HCT116 (cell line): ENCODE data around the gene PGM2L1. TPM values are rescaled to one million over a fixed set of nuclear protein-coding genes. Genes with fewer than 3 reads are reported as not detected.
"Not testable (repeated sequence)": the region's sequence is repeated elsewhere in the genome, so short reads cannot be mapped to it uniquely, and the experiment has no call there.

Source experiments
- ATAC-seq: fragments of 200-7000 bp; cut with Tn5 transposase; 2 replicates; pipeline ENCODE4 v1.9.1; 2020; ENCODE audit warnings: mild to moderate bottlenecking, moderate library complexity
- BruUV-seq: library from RNA; stranded (reverse); fragments of 400-500 nt; replicated peaks from 2 replicates; lab custom pipeline; 2021; lab: Mats Ljungman, UMichigan
- CTCF ChIA-PET: fragments of 300-600 bp; sonication (Branson Sonifier 250); formaldehyde crosslinking; loops from one replicate; lab custom pipeline; 2021; ENCODE audit warnings: antibody characterized with exemption; lab: Charles Lee
- POLR2A ChIA-PET: fragments of 300-600, 350-600 bp; sonication (Branson Sonifier 250); formaldehyde crosslinking; loops from one replicate; lab custom pipeline; 2021; ENCODE audit warnings: antibody characterized with exemption; lab: Charles Lee
- RAD21 ChIA-PET, 2 experiments: fragments of 300-600 bp; sonication (Branson Sonifier 250); formaldehyde crosslinking; loops; one replicate each; lab custom pipeline; 2023; ENCODE audit warnings: low total read pairs in 2 of 2; ENCODE audit not compliant: uncharacterized antibody in 2 of 2, unreplicated experiment in 2 of 2, low non-redundant PET in 1 of 2; lab: Charles Lee
- DNase-seq: peaks from one replicate; pipeline ENCODE4 v3.0.0-alpha.2; 2010; ENCODE audit warnings: low read depth, low spot score
- H2AFZ ChIP-seq: fragments of 200-600 bp; shearing (Covaris generic), sonication (generic); 2 replicates; pipeline ENCODE4 v1.6.1; 2017; ENCODE audit warnings: low read depth, mixed run types, mixed read lengths, antibody characterized with exemption, low read length; ENCODE audit not compliant: poor library complexity, severe bottlenecking
- H3K27ac ChIP-seq: 2 replicates; pipeline ENCODE4 v1.5.1; 2012; ENCODE audit warnings: low read depth, low read length
- H3K27me3 ChIP-seq: fragments of 200-600 bp; sonication (generic); 2 replicates; pipeline ENCODE4 v1.6.1; 2016; ENCODE audit warnings: mixed run types, low read length, mixed read lengths; ENCODE audit not compliant: insufficient read depth
- H3K36me3 ChIP-seq, 2 experiments: fragments of 200-500 bp in 1 of 2; fragments of 200-600 bp in 1 of 2; sonication (Bioruptor generic) in 1 of 2; sonication (generic) in 1 of 2; 2 replicates each; pipeline versions ENCODE4 v1.5.1 to v1.6.1; 2014 to 2016; ENCODE audit warnings: low read length in 2 of 2, inconsistent platforms in 1 of 2, mixed read lengths in 1 of 2, mixed run types in 1 of 2; ENCODE audit not compliant: insufficient read depth in 2 of 2, control insufficient read depth in 1 of 2
- H3K4me1 ChIP-seq, 2 experiments: fragments of 200-600 bp in 1 of 2; sonication (generic) in 1 of 2; 2 replicates each; pipeline versions ENCODE4 v1.5.1 to v1.6.1; 2012 to 2017; ENCODE audit warnings: low read length in 2 of 2, inconsistent platforms in 1 of 2, mild to moderate bottlenecking in 1 of 2, mixed read lengths in 1 of 2, mixed run types in 1 of 2, moderate library complexity in 1 of 2; ENCODE audit not compliant: insufficient read depth in 2 of 2, control insufficient read depth in 1 of 2
- H3K4me2 ChIP-seq: fragments of 200-600 bp; sonication (generic); 2 replicates; pipeline ENCODE4 v1.6.1; 2017; ENCODE audit warnings: mixed run types, low read length, mixed read lengths
- H3K4me3 ChIP-seq, 2 experiments: fragments of 200-600 bp in 1 of 2; sonication (generic) in 1 of 2; replicated peaks in 1 of 2; 2 replicates each; pipeline ENCODE4 v1.5.1; 2011 to 2016; ENCODE audit warnings: low read length in 2 of 2, control low read depth in 1 of 2, low read depth in 1 of 2, mild to moderate bottlenecking in 1 of 2, mixed read lengths in 1 of 2, mixed run types in 1 of 2
- H3K79me2 ChIP-seq: fragments of 200-600 bp; sonication (generic); 2 replicates; pipeline ENCODE4 v1.6.1; 2017; ENCODE audit warnings: mild to moderate bottlenecking, mixed run types, low read length, moderate library complexity, mixed read lengths; ENCODE audit not compliant: insufficient read depth
- H3K9ac ChIP-seq: fragments of 200-600 bp; sonication (generic); 2 replicates; pipeline ENCODE4 v1.6.1; 2016; ENCODE audit warnings: low read length, mixed read lengths
- H3K9me2 ChIP-seq: fragments of 200-600 bp; sonication (generic), shearing (Covaris generic); 2 replicates; pipeline ENCODE4 v1.6.1; 2017; ENCODE audit warnings: mixed run types, mild to moderate bottlenecking, moderate library complexity; ENCODE audit not compliant: insufficient read depth
- H3K9me3 ChIP-seq, 2 experiments: fragments of 200-500 bp in 1 of 2; fragments of 200-600 bp in 1 of 2; sonication (Bioruptor generic) in 1 of 2; sonication (generic) in 1 of 2; 2 replicates each; pipeline ENCODE4 v1.6.1; 2014 to 2017; ENCODE audit warnings: low read length in 2 of 2, mixed read lengths in 2 of 2, inconsistent platforms in 1 of 2, low read depth in 1 of 2, mild to moderate bottlenecking in 1 of 2, mixed run types in 1 of 2, moderate library complexity in 1 of 2; ENCODE audit not compliant: control insufficient read depth in 1 of 2, insufficient read depth in 1 of 2
- H4K20me1 ChIP-seq: fragments of 200-600 bp; sonication (generic), shearing (Covaris generic); 2 replicates; pipeline ENCODE4 v1.6.1; 2017; ENCODE audit warnings: mixed run types, mild to moderate bottlenecking, moderate library complexity; ENCODE audit not compliant: insufficient read depth
- CBX3 ChIP-seq: IDR thresholded peaks from 2 replicates; pipeline ENCODE4 v1.6.1; 2012; ENCODE audit warnings: low read depth
- CEBPB ChIP-seq: IDR thresholded peaks from 2 replicates; pipeline ENCODE4 v1.6.1; 2012; ENCODE audit warnings: low read depth
- ELF1 ChIP-seq: IDR thresholded peaks from 2 replicates; pipeline ENCODE4 v1.6.1; 2012; ENCODE audit warnings: low read depth, borderline replicate concordance
- EZH2 ChIP-seq: fragments of 200-600 bp; sonication (generic); IDR thresholded peaks from 2 replicates; pipeline ENCODE4 v1.6.1; 2017; ENCODE audit warnings: antibody characterized with exemption, mixed run types
- EZH2phosphoT487 ChIP-seq: fragments of 200-600 bp; IDR thresholded peaks from 2 replicates; pipeline ENCODE4 v1.6.1; 2018; ENCODE audit warnings: antibody characterized with exemption, borderline replicate concordance
- FOSL1 ChIP-seq: IDR thresholded peaks from 2 replicates; pipeline ENCODE4 v1.6.1; 2012; ENCODE audit warnings: low read depth
- JUND ChIP-seq: IDR thresholded peaks from 2 replicates; pipeline ENCODE4 v1.6.1; 2012
- MAX ChIP-seq: IDR thresholded peaks from 2 replicates; pipeline ENCODE4 v1.6.1; 2012
- POLR2A ChIP-seq: IDR thresholded peaks from 2 replicates; pipeline ENCODE4 v1.7.0; 2011; ENCODE audit warnings: borderline replicate concordance; ENCODE audit not compliant: insufficient read depth, insufficient read length; ENCODE audit errors: extremely low read depth
- POLR2AphosphoS5 ChIP-seq: IDR thresholded peaks from 2 replicates; pipeline ENCODE4 v1.6.1; 2011; ENCODE audit warnings: mild to moderate bottlenecking, low read depth, low read length, moderate library complexity
- RAD21 ChIP-seq: IDR thresholded peaks from 2 replicates; pipeline ENCODE4 v1.6.1; 2012; ENCODE audit warnings: low read depth, mild to moderate bottlenecking
- SIN3A ChIP-seq: IDR thresholded peaks from 2 replicates; pipeline ENCODE4 v1.6.1; 2012; ENCODE audit warnings: low read depth
- SP1 ChIP-seq: IDR thresholded peaks from 2 replicates; pipeline ENCODE4 v1.6.1; 2012; ENCODE audit warnings: low read depth
- SRF ChIP-seq: IDR thresholded peaks from 2 replicates; pipeline ENCODE4 v1.6.1; 2012; ENCODE audit warnings: low read depth
- TCF7L2 ChIP-seq: IDR thresholded peaks from 2 replicates; pipeline ENCODE4 v1.7.0; 2011; ENCODE audit warnings: borderline replicate concordance, inconsistent platforms; ENCODE audit not compliant: insufficient read depth, insufficient read length; ENCODE audit errors: extremely low read depth
- YY1 ChIP-seq: IDR thresholded peaks from 2 replicates; pipeline ENCODE4 v1.6.1; 2011; ENCODE audit warnings: low read length, low read depth, moderate library complexity, mild to moderate bottlenecking; ENCODE audit not compliant: insufficient replicate concordance; ENCODE audit errors: extremely low read depth
- ZFX ChIP-seq: fragments of 450-650 bp; IDR thresholded peaks from 2 replicates; pipeline ENCODE4 v1.6.1; 2017
- ZNF274 ChIP-seq: fragments of 200-500 bp; sonication (Bioruptor generic); IDR thresholded peaks from 2 replicates; pipeline ENCODE4 v1.6.1; 2014; ENCODE audit warnings: mild to moderate bottlenecking, low read depth, low read length, inconsistent platforms
- intact Hi-C: fragments of 100-400 bp; cut with micrococcal nuclease; formaldehyde crosslinking; loops from 2 replicates; pipeline ENCODE4 v1.10.0; 2022
- total RNA-seq: library from RNA; stranded (reverse); gene quantifications from one replicate; pipeline ENCODE4 v1.2.1, GENCODE V29; 2021; ENCODE audit not compliant: unreplicated experiment

The PGM2L1 gene
- total RNA-seq, 1 experiment from 2014 or later: 4.9 TPM

- no peak for TF ChIP-seq SP1
- no peak for TF ChIP-seq TCF7L2
- no peak for TF ChIP-seq ZFX
- no peak for TF ChIP-seq MAX
- TF ChIP-seq JUND: no peak
- TF ChIP-seq SIN3A: no peak
- TF ChIP-seq RAD21: no peak
- TF ChIP-seq CBX3: no peak
- TF ChIP-seq, all 23 proteins: peak for 0
Observed at GRCh38 chr11:74417379-74417804, 19.2 kb upstream of the PGM2L1 start (continued).

GRCh38 chr11:74416974-74417373 is 18.7 kb upstream of the PGM2L1 start:
- H3K4me1 ChIP-seq: peaks cover 24 to 31% of the 10 kb centered on the region in 2 experiments
- H3K9me3 ChIP-seq, RAD21 ChIA-PET, H2AFZ ChIP-seq, H3K79me2 ChIP-seq, intact Hi-C loops, DNase-seq, H3K9ac ChIP-seq, ATAC-seq, CTCF ChIA-PET, H3K27ac ChIP-seq, H3K36me3 ChIP-seq, H3K4me3 ChIP-seq, H3K27me3 ChIP-seq, H3K9me2 ChIP-seq, BruUV-seq, H4K20me1 ChIP-seq: not testable (repeated sequence)
- H3K4me2 ChIP-seq: peak overlapping the region; percentile 7; the same call in 1 of the 2 replicates
- POLR2A ChIA-PET: interaction anchor here (1.9 kb wide), 1 partner anchor 18 kb away, joined by 4 read pairs; the partner anchor contains the start of gene PGM2L1

GRCh38 chr11:74412733-74413359 is 14.6 kb upstream of the PGM2L1 start:
- H4K20me1 ChIP-seq: no peaks in the 10 kb centered on the region
- no peak overlapping the region for H2AFZ ChIP-seq
- RAD21 ChIA-PET: no interaction called here
- H3K9me2 ChIP-seq: no peaks in the 10 kb centered on the region
- no peak overlapping the region for H3K9ac ChIP-seq
- no peak overlapping the region for H3K4me3 ChIP-seq
- no peaks in the 10 kb centered on the region for H3K79me2 ChIP-seq
- intact Hi-C loops: no loop called here
- POLR2A ChIA-PET: no interaction called here
- DNase-seq (no peak), ATAC-seq (no peak)
- no peak overlapping the region for H3K4me2 ChIP-seq
- no peaks in the 10 kb centered on the region for H3K36me3 ChIP-seq
- CTCF ChIA-PET: no interaction called here
- BruUV-seq: no TSS peak
- no peaks in the 10 kb centered on the region for H3K27me3 ChIP-seq
- peaks cover 12 to 16% of the 10 kb centered on the region in 2 experiments for H3K4me1 ChIP-seq
- no peak overlapping the region for H3K27ac ChIP-seq
- H3K9me3 ChIP-seq: no peaks in the 10 kb centered on the region
- no peak for TF ChIP-seq TCF7L2
- TF ChIP-seq ELF1: no peak
- no peak for TF ChIP-seq RAD21
- TF ChIP-seq MAX: no peak
- TF ChIP-seq SRF: no peak
- no peak for TF ChIP-seq SIN3A
- TF ChIP-seq POLR2A: no peak
- no peak for TF ChIP-seq ZNF274
- TF ChIP-seq YY1: no peak
- no peak for TF ChIP-seq EZH2
- TF ChIP-seq JUND: no peak
- TF ChIP-seq CEBPB: no peak
- no peak for TF ChIP-seq EZH2phosphoT487
- TF ChIP-seq ZFX: no peak
- no peak for TF ChIP-seq FOSL1
- no peak for TF ChIP-seq POLR2AphosphoS5
